GM10248 (cell line): ENCODE data around the gene HTT.
A peak's percentile ranks its signal among the peaks of the same experiment; 100 is the strongest.
"Not testable (repeated sequence)": the region's sequence is repeated elsewhere in the genome, so short reads cannot be mapped to it uniquely, and the experiment has no call there.

Source experiments
- CTCF ChIA-PET: fragments of 300-600 bp; sonication (Branson Sonifier 250); formaldehyde crosslinking; extraction: SDS; loops from one replicate; lab custom pipeline; 2021; ENCODE audit warnings: antibody characterized with exemption; lab: Yijun Ruan, JAX
- POLR2A ChIA-PET: fragments of 350-650 bp; sonication (Branson Sonifier 250); formaldehyde crosslinking; extraction: SDS; loops from one replicate; lab custom pipeline; 2020; ENCODE audit warnings: antibody characterized with exemption; lab: Yijun Ruan, JAX
- DNase-seq: peaks from one replicate; pipeline ENCODE4 v3.0.0; 2012; ENCODE audit errors: extremely low spot score
- TF ChIP-seq, protein P1 (sequence below): IDR thresholded peaks from 2 replicates; pipeline ENCODE4 v1.5.1; 2012; ENCODE audit warnings: mild to moderate bottlenecking, low read depth; ENCODE audit errors: extremely low read depth, missing control alignments, control extremely low read depth

Gene HTT

DNA sequence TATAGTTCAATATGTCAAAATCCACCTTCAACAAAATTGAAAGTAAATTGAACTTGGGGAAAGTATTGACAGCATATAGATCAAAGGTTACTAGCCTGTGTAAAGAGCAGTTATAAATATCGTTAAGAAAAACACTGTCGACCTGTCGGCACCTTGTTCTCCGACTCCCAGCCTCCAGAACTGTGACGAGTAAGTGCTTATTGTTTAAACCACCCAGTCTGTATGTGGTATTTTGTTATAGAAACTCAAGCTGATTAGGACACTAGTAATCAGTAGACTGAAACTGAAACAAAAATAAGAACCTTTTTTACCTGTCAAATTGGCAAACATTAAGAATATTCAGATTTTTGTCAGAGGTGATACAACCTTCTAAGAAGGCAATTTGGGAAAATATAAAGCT, 17.0 kb downstream of the HTT start:
- TF ChIP-seq, protein P1, sequence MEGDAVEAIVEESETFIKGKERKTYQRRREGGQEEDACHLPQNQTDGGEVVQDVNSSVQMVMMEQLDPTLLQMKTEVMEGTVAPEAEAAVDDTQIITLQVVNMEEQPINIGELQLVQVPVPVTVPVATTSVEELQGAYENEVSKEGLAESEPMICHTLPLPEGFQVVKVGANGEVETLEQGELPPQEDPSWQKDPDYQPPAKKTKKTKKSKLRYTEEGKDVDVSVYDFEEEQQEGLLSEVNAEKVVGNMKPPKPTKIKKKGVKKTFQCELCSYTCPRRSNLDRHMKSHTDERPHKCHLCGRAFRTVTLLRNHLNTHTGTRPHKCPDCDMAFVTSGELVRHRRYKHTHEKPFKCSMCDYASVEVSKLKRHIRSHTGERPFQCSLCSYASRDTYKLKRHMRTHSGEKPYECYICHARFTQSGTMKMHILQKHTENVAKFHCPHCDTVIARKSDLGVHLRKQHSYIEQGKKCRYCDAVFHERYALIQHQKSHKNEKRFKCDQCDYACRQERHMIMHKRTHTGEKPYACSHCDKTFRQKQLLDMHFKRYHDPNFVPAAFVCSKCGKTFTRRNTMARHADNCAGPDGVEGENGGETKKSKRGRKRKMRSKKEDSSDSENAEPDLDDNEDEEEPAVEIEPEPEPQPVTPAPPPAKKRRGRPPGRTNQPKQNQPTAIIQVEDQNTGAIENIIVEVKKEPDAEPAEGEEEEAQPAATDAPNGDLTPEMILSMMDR, result no peak

DNA sequence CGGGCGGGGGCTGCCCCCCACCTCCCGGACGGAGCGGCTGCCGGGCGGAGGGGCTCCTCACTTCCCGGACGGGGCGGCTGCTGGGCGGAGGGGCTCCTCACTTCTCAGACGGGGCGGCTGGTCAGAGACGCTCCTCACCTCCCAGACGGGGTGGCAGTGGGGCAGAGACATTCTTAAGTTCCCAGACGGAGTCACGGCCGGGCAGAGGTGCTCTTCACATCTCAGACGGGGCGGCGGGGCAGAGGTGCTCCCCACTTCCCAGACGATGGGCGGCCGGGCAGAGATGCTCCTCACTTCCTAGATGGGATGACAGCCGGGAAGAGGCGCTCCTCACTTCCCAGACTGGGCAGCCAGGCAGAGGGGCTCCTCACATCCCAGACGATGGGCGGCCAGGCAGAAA, 20.2 kb downstream of the HTT start:
- DNase-seq, POLR2A ChIA-PET, CTCF ChIA-PET: not testable (repeated sequence)

More for the DNA sequence above, 17.0 kb downstream of the HTT start:
- ChIA-PET POLR2A (no interaction called here), CTCF (interaction anchor here (0.7 to 0.8 kb wide), 2 partner anchors 16 to 50 kb away, joined by 3 to 5 read pairs; no protein-coding TSS in a partner anchor)
- DNase-seq, result no peak

DNA sequence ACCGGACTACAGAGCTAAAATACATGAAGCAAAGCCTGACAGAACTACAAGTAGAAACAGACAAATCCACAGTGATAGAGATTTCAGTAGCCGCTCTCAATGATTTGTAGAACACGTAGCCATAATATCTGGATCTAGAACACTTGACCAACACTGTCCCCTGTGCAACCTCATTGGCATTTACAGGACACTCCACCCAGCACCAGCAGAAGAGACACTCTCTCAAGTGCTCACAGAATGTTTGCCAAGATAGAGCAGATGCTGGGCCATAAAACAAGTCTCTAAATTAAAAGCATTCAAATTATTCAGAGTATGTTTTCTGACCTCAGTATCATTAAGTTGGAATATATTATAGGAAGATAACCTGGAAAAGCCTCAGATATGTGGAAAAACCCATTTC, 21.7 kb downstream of the HTT start:
- ChIA-PET POLR2A (no interaction called here), CTCF (interaction anchor here (1.2 kb wide), 1 partner anchor 11 kb away, joined by 5 read pairs; no protein-coding TSS in a partner anchor)
- no peak for DNase-seq
- TF ChIP-seq, protein P1, result no peak

DNA sequence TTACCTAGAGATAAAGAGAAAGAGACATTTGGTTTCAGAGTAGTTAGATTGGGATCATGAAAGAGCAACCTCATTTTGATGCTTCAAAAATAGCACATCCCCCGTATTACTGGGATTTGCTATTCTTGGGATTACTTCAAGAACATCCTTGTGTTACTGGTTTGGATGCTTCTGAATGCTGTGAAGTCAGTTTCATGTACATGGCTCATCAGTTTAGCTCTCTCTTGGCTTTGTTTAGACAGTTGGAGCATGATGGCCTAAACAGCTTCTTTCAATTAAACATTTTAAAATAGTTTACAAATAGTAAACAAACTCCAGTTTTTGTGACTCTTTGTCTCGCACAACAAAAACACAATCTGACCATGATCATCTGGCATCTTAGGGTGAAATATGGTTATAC, 23.9 kb downstream of the HTT start:
- POLR2A ChIA-PET, result no interaction called here
- TF ChIP-seq, protein P1, result no peak
- CTCF ChIA-PET, result interaction anchor here (1.0 to 1.5 kb wide), 4 partner anchors 11 to 383 kb away, joined by 3 read pairs; no protein-coding TSS in a partner anchor
- DNase-seq, result no peak

DNA sequence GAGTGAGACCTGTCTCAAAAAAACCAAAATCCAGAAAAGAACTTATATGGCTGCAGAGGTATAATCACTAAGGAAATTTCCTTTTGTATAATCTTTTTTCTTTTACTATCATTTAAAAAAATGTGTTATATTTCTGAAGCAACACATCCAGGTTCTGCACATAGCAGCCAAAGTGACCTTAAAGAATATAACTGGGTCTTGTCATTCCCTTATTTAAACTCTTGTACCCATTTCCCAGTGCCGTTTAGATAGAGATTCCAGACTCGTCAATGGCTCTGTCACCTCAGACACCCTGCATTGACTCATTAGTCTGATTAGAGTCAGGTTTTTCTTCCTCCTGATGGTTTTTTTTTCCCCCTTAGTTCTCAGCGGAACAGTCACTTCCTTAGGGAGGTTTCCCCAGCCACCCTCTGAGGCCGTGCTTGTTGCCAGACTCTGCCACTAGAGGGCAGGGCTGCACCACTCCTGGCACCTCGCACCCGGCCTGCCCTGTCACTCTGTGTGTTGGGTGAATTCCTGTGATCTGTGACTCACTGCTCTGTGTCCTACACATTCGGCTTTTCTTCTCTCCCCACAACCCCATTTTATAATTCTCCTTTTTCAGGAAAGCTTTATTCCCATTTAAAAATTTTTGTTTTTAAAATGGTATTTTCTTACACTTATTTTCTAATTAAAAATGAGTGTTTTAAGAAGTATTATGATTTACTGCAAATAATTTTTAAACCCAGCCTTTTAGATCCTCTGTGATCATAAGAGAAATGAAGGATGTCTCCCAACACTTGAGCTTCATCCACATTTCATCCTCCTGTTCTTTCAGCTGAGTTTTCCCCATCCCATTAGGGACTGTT, 32.1 kb downstream of the HTT start:
- POLR2A ChIA-PET, result no interaction called here
- TF ChIP-seq, protein P1, result peak; percentile 98
- CTCF ChIA-PET, result interaction anchor here (0.6 to 2.6 kb wide), 30 partner anchors 9 to 374 kb away, joined by 3 to 27 read pairs (median 5); partner anchors contain the start of gene HGFAC
- peak; percentile 89 for DNase-seq

DNA sequence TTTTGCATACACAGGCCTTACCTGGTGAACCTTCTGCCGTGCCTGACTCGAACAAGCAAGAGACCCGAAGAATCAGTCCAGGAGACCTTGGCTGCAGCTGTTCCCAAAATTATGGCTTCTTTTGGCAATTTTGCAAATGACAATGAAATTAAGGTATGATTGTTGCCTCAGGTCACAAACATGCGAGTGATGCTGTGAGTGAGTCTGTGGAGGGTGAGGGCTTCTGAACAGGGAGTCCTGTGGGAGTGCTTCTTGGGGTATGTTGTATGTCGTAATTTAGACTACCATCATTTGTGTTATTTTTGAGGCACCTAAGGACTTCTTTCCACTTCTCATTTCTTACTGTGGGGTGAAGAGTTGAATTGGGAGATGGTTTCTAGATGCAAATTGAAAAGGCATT, 32.8 kb downstream of the HTT start:
- CTCF ChIA-PET, result interaction anchor here (0.6 to 2.6 kb wide), 31 partner anchors 8 to 373 kb away, joined by 3 to 27 read pairs (median 5); no protein-coding TSS in a partner anchor
- DNase-seq, result no peak
- POLR2A ChIA-PET, result no interaction called here
- TF ChIP-seq, protein P1, result no peak

DNA sequence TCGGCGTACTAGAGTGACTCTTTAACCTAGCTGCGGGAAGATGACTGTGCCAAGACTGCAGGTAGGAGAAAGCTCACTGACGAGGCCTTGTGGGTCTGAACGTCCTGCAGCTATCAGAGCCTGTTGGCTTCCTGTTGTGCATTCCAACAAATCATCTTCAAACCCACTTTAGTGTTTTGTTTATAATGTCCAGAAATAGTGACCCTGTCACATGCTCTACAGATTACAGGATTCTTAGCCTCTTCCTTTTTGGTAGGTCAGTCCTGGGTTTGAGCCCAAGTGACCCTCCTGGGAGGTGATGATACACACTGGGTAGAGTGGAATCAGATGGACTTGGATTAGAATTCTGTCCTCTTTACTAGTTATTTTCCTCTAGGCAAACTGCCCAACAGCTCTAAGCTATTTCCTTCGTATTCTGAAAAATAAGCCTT, 33.2 kb downstream of the HTT start:
- DNase-seq, result no peak
- TF ChIP-seq, protein P1, result no peak
- ChIA-PET CTCF (interaction anchor here (0.6 to 2.6 kb wide), 22 partner anchors 9 to 373 kb away, joined by 3 to 27 read pairs (median 5); no protein-coding TSS in a partner anchor), POLR2A (no interaction called here)
